CD14-positive monocyte (primary cell): ENCODE data around the gene PRKCA. TPM values are rescaled to one million over a fixed set of nuclear protein-coding genes. Genes with fewer than 3 reads are reported as not detected.
"Not testable (repeated sequence)": the region's sequence is repeated elsewhere in the genome, so short reads cannot be mapped to it uniquely, and the experiment has no call there.

Source experiments
- DNase-seq, 3 donors: peaks; one replicate each; pipeline ENCODE4 v3.0.0-alpha.2; 2011 to 2022
- H2AFZ ChIP-seq: 2 replicates; pipeline ENCODE4 v1.6.0; 2012; ENCODE audit warnings: mild to moderate bottlenecking, low read depth, low read length, inconsistent platforms; ENCODE audit not compliant: insufficient read depth, poor library complexity, severe bottlenecking
- H3K27ac ChIP-seq, 2 donors: 1 replicate in 1 of 2; 2 replicates in 1 of 2; pipeline ENCODE4 v1.5.1; 2012 to 2013; ENCODE audit warnings: low read length in 2 of 2, control low read depth in 1 of 2, inconsistent platforms in 1 of 2, low read depth in 1 of 2, mild to moderate bottlenecking in 1 of 2
- H3K27me3 ChIP-seq, 2 donors: one replicate each; pipeline versions ENCODE4 v1.6.0 to v1.6.1; 2011 to 2013; ENCODE audit warnings: low read length in 2 of 2; ENCODE audit not compliant: control insufficient read depth in 2 of 2, insufficient read depth in 2 of 2
- H3K36me3 ChIP-seq, 2 donors: replicated peaks in 1 of 2; 1 replicate in 1 of 2; 2 replicates in 1 of 2; pipeline versions ENCODE4 v1.5.1 to v1.6.1; 2012 to 2013; ENCODE audit warnings: low read length in 2 of 2, control low read depth in 1 of 2, inconsistent platforms in 1 of 2, mild to moderate bottlenecking in 1 of 2; ENCODE audit not compliant: insufficient read depth in 2 of 2, control insufficient read depth in 1 of 2
- H3K4me1 ChIP-seq, 2 donors: 1 replicate in 1 of 2; 2 replicates in 1 of 2; pipeline versions ENCODE4 v1.5.1 to v1.6.1; 2012 to 2013; ENCODE audit warnings: low read length in 2 of 2, control low read depth in 1 of 2, inconsistent platforms in 1 of 2, mild to moderate bottlenecking in 1 of 2, moderate library complexity in 1 of 2; ENCODE audit not compliant: insufficient read depth in 2 of 2, control insufficient read depth in 1 of 2
- H3K4me2 ChIP-seq: replicated peaks from 2 replicates; pipeline ENCODE3; 2012; ENCODE audit warnings: low read length, moderate library complexity, mild to moderate bottlenecking; ENCODE audit not compliant: poor library complexity, severe bottlenecking; ENCODE audit errors: extremely low read depth
- H3K4me3 ChIP-seq, 3 experiments: fragments of 200-600 bp in 1 of 3; sonication (generic) in 1 of 3; replicated peaks in 1 of 3; 1 replicate in 2 of 3; 2 replicates in 1 of 3; pipeline ENCODE4 v1.5.1; 2011 to 2013; ENCODE audit warnings: low read length in 3 of 3, mild to moderate bottlenecking in 3 of 3, control low read depth in 2 of 3, low read depth in 2 of 3, inconsistent platforms in 1 of 3, moderate library complexity in 1 of 3
- H3K79me2 ChIP-seq: 2 replicates; pipeline ENCODE4 v1.6.0; 2012; ENCODE audit warnings: mild to moderate bottlenecking, control low read depth, inconsistent platforms, low read length, moderate library complexity; ENCODE audit not compliant: insufficient read depth
- H3K9ac ChIP-seq: 2 replicates; pipeline ENCODE4 v1.6.0; 2017; ENCODE audit warnings: low read length, mild to moderate bottlenecking; ENCODE audit not compliant: insufficient read depth, poor library complexity, severe bottlenecking
- H3K9me3 ChIP-seq, 2 donors: replicated peaks in 1 of 2; 1 replicate in 1 of 2; 2 replicates in 1 of 2; pipeline versions ENCODE4 v1.5.1 to v1.6.1; 2012 to 2013; ENCODE audit warnings: low read length in 2 of 2, control low read depth in 1 of 2; ENCODE audit not compliant: control insufficient read depth in 1 of 2, insufficient read depth in 1 of 2
- H4K20me1 ChIP-seq: 2 replicates; pipeline ENCODE4 v1.6.0; 2012; ENCODE audit warnings: mild to moderate bottlenecking, low read length, control low read depth, moderate library complexity; ENCODE audit not compliant: insufficient read depth
- H3K27ac Mint-ChIP-seq, 7 donors: one replicate each; pipeline ENCODE4 v1.8.0; 2020; ENCODE audit warnings: mild to moderate bottlenecking in 7 of 7, mixed read lengths in 7 of 7, moderate library complexity in 6 of 7, inconsistent platforms in 2 of 7
- H3K27me3 Mint-ChIP-seq, 3 donors: one replicate each; pipeline ENCODE4 v1.8.0; 2021 to 2022; ENCODE audit warnings: low read depth in 3 of 3, mild to moderate bottlenecking in 3 of 3, mixed read lengths in 3 of 3, moderate library complexity in 3 of 3, inconsistent platforms in 1 of 3
- H3K36me3 Mint-ChIP-seq, 2 donors: one replicate each; pipeline ENCODE4 v1.8.0; 2020; ENCODE audit warnings: mixed read lengths in 2 of 2, inconsistent platforms in 1 of 2, mild to moderate bottlenecking in 1 of 2
- H3K4me1 Mint-ChIP-seq: one replicate; pipeline ENCODE4 v1.8.0; 2020; ENCODE audit warnings: mild to moderate bottlenecking, mixed read lengths
- H3K4me3 Mint-ChIP-seq, 2 donors: one replicate each; pipeline ENCODE4 v1.8.0; 2020; ENCODE audit warnings: mild to moderate bottlenecking in 2 of 2, mixed read lengths in 2 of 2, moderate library complexity in 1 of 2
- H3K9me3 Mint-ChIP-seq, 7 donors: one replicate each; pipeline ENCODE4 v1.8.0; 2020 to 2022; ENCODE audit warnings: mixed read lengths in 7 of 7, mild to moderate bottlenecking in 6 of 7, moderate library complexity in 6 of 7, inconsistent platforms in 2 of 7
- CTCF ChIP-seq: fragments of 200-600 bp; IDR thresholded peaks from one replicate; pipeline ENCODE4 v1.8.0; 2022; ENCODE audit warnings: antibody characterized with exemption, mild to moderate bottlenecking
- WGBS: methylation state at CpG from one replicate; pipeline ENCODE4 v1.1.5; 2013; ENCODE audit warnings: missing lambda C conversion rate; ENCODE audit not compliant: insufficient coverage; 5-methylcytosine and 5-hydroxymethylcytosine counted together
- intact Hi-C, 2 donors: fragments of 100-400 bp; cut with micrococcal nuclease; formaldehyde crosslinking; loops; one replicate each; pipeline versions ENCODE4 v1.15.0 to v1.15.1; 2023
- polyA plus RNA-seq, 3 donors: library from polyadenylated mRNA; depleted of rRNA in 1 of 3; unstranded in 2 of 3; stranded (reverse) in 1 of 3; fragments of 300-500 nt in 2 of 3; fragments of >200 nt in 1 of 3; fragmentation: Illumina TruSeq in 2 of 3; gene quantifications; 1 replicate in 2 of 3; 2 replicates in 1 of 3; pipeline ENCODE4 v1.2.3, GENCODE V29; 2012 to 2021

The PRKCA gene
- polyA plus RNA-seq, 3 donors = 0.22 to 7.1 (median 0.30) TPM

- no peak for TF ChIP-seq CTCF
- no CpG with 5 or more reads among the region's 3 CpGs for WGBS
Measured at GRCh38 chr17:66292353-66292752, 10.1 kb upstream of the PRKCA start.

GRCh38 chr17:66296289-66296725, 6.1 kb upstream of the PRKCA start:
- no peak overlapping the region for H3K4me2 ChIP-seq
- H3K27me3 Mint-ChIP-seq = peaks cover 11 to 52% (median 26%) of the 10 kb centered on the region in 3 donors
- peaks cover 6 to 9% of the 10 kb centered on the region in 2 donors for H3K4me1 ChIP-seq
- H3K9me3 ChIP-seq = no peaks in the 10 kb centered on the region
- no peaks in the 10 kb centered on the region for H3K36me3 ChIP-seq
- no peak overlapping the region for H3K4me3 ChIP-seq
- peaks cover 0 to 4% (median 0%) of the 10 kb centered on the region in 7 donors for H3K9me3 Mint-ChIP-seq
- H3K27ac ChIP-seq = no peak overlapping the region
- no peak overlapping the region for H3K4me3 Mint-ChIP-seq
- no peak for DNase-seq
- no CpG with 5 or more reads among the region's 6 CpGs for WGBS
- no peak for TF ChIP-seq CTCF
- H4K20me1 ChIP-seq = no peaks in the 10 kb centered on the region
- peak overlapping the region in 1 of 7 donors; percentile 13 for H3K27ac Mint-ChIP-seq
- no peak overlapping the region for H3K9ac ChIP-seq
- intact Hi-C loops = no loop called here
- no peaks in the 10 kb centered on the region for H3K79me2 ChIP-seq
- H3K27me3 ChIP-seq = peaks cover 5 to 25% of the 10 kb centered on the region in 2 donors
- H3K4me1 Mint-ChIP-seq = peaks cover 11% of the 10 kb centered on the region
- no peaks in the 10 kb centered on the region for H3K36me3 Mint-ChIP-seq
- no peak overlapping the region for H2AFZ ChIP-seq

More at GRCh38 chr17:66292353-66292752, 10.1 kb upstream of the PRKCA start:
- no peak overlapping the region for H3K9ac ChIP-seq
- no peaks in the 10 kb centered on the region for H3K9me3 ChIP-seq
- DNase-seq = no peak
- intact Hi-C loops = no loop called here
- Mint-ChIP-seq H3K4me1 (peaks cover 2% of the 10 kb centered on the region), H3K36me3 (no peaks in the 10 kb centered on the region), H3K9me3 (peaks cover 0 to 2% (median 0%) of the 10 kb centered on the region in 7 donors), H3K4me3 (no peak overlapping the region), H3K27ac (no peak overlapping the region), H3K27me3 (peaks cover 8 to 31% (median 15%) of the 10 kb centered on the region in 3 donors)
- H3K27me3 ChIP-seq = peaks cover 0 to 2% of the 10 kb centered on the region in 2 donors
- H3K4me1 ChIP-seq = no peaks in the 10 kb centered on the region
- no peaks in the 10 kb centered on the region for H3K79me2 ChIP-seq
- no peak overlapping the region for H2AFZ ChIP-seq
- H3K4me2 ChIP-seq = no peak overlapping the region
- H4K20me1 ChIP-seq = no peaks in the 10 kb centered on the region
- no peaks in the 10 kb centered on the region for H3K36me3 ChIP-seq
- no peak overlapping the region for H3K27ac ChIP-seq
- H3K4me3 ChIP-seq = no peak overlapping the region

- Mint-ChIP-seq H3K4me3 (peak overlapping the region in 1 of 2 donors; percentile 26), H3K4me1 (peaks cover 16% of the 10 kb centered on the region), H3K27me3 (peaks cover 14 to 59% (median 29%) of the 10 kb centered on the region in 3 donors)
- H2AFZ ChIP-seq, H4K20me1 ChIP-seq, H3K4me3 ChIP-seq, H3K9me3 ChIP-seq, H3K36me3 ChIP-seq, H3K27ac Mint-ChIP-seq, H3K9ac ChIP-seq, H3K36me3 Mint-ChIP-seq, H3K4me2 ChIP-seq, H3K9me3 Mint-ChIP-seq, H3K27ac ChIP-seq, H3K79me2 ChIP-seq, intact Hi-C loops, DNase-seq: not testable (repeated sequence)
- WGBS = 90% methylated on average over 2 of the region's 9 CpGs
- H3K4me1 ChIP-seq = peaks cover 11 to 16% of the 10 kb centered on the region in 2 donors
- H3K27me3 ChIP-seq = peaks cover 9 to 29% of the 10 kb centered on the region in 2 donors
Measured at GRCh38 chr17:66297443-66297842, 5.0 kb upstream of the PRKCA start.
